Stimulated activated CD8-positive, alpha-beta memory T cell treated with anti-CD3 and anti-CD28 coated beads, Interleukin-2, amount 100 ng/mL, for 1 hour (primary cell): ENCODE results near the gene PTPRF.

Experiments
- DNase-seq, 2 donors: peaks; one replicate each; pipeline ENCODE4 v3.0.0-alpha.2; 2020; ENCODE audit warnings: low read depth in 2 of 2

The PTPRF gene

GRCh38 chr1:43582162-43582566, 51.5 kb downstream of the PTPRF start:
- DNase-seq, result peak in 1 of 2 donors; percentile 3

DNA sequence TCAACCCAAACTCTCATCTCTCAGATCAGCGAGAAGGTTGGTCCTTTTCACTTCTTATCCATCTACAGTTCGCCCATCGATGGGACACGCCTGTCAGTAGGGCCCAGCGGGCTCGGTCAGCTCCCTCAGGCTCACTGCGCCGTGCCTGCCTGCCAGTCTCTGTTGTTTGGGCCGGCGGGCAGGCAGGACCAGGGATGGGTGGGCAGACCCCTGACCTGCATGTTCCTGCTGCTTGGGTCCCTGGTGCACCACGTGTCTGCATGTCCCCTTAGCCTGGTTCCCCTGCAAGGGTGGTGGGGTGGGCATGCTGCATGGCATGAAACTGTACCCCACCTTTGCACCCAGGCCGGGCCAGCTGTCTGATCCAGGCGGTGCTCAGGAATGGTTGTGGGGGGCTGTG, 52.4 kb downstream of the PTPRF start:
- no peak for DNase-seq

GRCh38 chr1:43584204-43584603, 53.5 kb downstream of the PTPRF start:
- no peak for DNase-seq

DNA sequence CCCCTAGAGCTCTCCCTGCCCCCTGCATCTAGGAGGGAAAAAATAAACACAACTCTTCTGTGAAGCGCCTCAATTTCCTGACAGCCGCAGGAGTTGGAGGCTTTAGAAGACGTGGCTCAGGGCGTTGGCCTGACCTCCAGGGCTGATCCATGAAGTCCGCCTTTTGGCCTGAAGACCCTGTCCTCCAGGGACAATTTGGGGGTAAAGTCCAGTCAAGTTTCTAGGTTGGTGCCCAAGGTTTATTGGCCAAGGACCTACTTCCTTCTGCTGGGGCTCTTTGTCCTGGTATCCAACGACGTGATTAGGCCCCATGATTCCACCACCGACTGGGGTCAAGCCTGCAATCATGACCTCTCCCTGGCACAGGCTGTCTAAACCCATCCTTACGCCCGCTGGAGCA, 54.9 kb downstream of the PTPRF start:
- no peak for DNase-seq

- DNase-seq, result no peak
Observed at GRCh38 chr1:43586136-43586731, 55.6 kb downstream of the PTPRF start.

GRCh38 chr1:43587001-43587400, 56.3 kb downstream of the PTPRF start:
- no peak for DNase-seq

- DNase-seq, result no peak
Observed at GRCh38 chr1:43587594-43587993, 56.9 kb downstream of the PTPRF start.

- no peak for DNase-seq
Observed at GRCh38 chr1:43588592-43588991, 57.9 kb downstream of the PTPRF start.

DNA sequence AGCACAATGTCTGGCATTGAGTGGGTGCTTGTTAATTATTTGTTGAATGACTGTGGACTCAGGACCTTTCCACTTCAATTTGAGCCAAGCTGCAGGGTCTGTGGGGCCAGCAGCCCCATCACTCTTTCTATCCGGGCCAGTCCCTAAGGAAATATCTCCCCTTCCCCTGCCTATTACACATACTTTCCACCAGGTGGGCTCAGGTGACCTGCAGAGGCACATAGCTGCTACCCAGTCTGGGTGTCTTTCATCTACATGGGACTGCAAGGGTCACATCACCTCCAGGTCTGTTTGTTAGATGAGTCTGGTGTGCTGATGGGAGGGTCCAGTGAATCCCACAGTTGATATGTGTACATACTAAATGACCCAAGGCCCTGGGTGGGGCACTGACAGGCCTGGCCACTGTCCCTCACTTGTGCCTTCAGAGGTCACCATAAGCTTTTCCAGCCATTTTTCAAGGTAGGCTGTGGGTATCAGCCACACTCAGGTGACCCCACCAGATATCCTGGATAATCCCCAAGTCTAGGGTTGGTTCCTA, 59.8 kb downstream of the PTPRF start:
- DNase-seq, result no peak

GRCh38 chr1:43591181-43591580, 60.5 kb downstream of the PTPRF start:
- no peak for DNase-seq

DNA sequence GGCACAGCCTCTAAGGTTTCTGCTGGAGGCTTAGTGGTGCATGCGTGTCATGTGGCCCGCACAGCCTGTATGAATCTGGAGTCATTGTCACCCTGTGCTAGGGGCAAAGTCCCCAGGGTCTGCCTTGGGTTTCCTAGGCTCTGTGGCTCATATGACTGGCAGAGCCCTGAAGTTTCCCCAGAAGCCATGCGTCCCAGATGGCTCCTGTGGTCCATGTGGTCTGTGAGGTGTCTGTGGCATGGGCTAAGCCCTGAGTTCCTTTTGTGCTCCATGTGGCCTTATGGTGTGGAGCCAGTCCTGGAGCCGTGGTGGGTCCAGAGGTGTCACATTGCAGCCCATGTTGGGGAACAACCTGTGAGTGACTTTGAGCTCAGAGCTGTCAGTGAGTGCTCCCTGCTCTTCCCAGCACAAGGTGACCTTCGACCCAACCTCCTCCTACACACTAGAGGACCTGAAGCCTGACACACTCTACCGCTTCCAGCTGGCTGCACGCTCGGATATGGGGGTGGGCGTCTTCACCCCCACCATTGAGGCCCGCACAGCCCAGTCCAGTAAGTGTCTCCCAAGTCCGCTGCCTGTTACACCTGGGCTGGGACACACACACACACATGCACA, 61.5 kb downstream of the PTPRF start:
- DNase-seq, result no peak

GRCh38 chr1:43592974-43593683, 62.4 kb downstream of the PTPRF start:
- no peak for DNase-seq

DNA sequence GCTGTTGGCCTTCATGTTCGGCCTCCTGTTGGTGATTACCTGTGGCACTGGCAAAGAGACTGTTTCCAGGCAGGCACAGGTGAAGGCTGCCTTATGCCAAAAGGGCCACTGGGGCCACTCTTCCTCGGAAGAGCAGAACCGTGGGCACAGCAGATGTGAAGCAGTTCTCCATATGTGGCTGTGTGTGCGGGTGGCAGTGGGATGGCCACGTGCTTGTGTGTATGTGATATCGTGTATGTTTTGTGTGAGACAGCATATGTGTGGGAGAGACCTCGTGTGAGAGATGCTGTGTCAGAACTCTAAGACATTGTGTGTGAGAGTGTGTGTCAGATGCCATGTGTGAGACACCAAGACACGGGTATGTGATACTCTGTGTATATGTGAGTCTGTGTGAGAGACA, 65.9 kb downstream of the PTPRF start:
- no peak for DNase-seq

GRCh38 chr1:43597028-43597427, 66.3 kb downstream of the PTPRF start:
- DNase-seq, result no peak

- DNase-seq, result no peak
Observed at GRCh38 chr1:43597721-43598120, 67.0 kb downstream of the PTPRF start.

GRCh38 chr1:43598622-43599021, 67.9 kb downstream of the PTPRF start:
- no peak for DNase-seq

DNA sequence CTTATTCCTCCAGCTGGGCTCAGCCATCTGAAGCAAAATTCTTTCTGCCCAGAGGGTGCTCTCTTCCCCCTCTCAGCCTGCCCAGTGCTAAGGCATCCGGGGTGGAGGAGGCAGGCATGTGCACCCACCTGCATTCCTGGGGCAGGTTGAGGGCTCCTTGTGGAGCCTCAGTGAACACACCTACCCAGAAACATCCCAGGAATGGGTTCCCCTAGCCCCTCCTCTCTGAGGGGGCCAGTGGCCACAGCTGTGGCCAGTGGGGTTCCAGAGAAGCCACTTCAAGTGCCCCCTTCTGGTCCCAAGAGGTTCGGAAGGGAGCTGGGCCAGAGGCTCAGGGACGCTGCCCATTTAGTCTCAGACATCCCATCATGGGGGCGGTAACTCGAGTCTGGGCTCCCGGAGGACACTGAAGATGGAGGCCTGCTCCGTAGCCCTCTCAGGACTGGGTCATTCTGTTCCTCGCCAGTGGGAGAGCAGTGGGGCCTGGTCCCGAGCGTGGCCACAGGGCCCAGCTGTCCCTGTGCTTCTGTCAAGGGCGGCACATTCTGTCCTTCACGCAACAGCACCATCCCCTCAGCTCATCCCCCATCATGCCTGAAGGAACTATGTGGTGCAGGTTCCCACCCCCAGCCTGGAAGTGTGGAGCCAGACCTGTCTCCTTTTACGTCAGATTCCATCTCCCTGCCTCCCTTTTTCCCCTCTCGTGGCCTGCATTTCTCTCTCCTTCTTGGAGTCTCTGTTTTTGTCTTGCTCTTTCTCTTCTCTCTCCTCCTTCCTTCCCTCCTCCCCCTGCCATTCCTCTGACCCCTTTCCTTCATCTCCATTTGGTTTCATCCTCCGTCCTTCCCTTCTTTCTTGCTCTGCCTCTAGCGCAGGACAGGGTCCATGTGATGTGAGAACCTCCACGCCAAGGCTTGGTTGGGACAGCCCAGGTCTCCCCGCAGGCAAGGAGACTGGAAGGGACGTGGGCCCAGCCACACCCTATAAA, 69.6 kb downstream of the PTPRF start:
- DNase-seq, result no peak

DNA sequence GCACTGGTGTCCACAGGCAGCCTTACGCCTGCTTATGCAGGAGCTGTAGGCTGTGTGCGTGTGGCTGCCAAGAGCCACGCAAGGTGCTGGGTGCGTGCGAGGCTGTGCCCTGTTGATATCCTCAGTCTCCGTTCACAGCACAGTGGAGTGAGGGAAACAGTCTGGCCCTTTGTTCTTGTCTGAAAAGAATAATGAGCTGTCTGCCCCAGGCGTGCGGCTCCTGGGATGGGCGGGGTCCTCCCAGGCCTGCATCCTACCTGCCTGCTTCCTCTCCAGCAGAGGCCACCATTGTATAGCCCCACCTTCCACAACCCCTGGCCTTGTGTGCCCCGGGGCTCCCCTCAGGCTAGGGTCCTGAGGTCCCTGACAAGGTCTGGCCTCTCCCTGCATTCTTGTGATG, 72.3 kb downstream of the PTPRF start:
- DNase-seq, result no peak

GRCh38 chr1:43604192-43604591, 73.5 kb downstream of the PTPRF start:
- DNase-seq, result no peak

DNA sequence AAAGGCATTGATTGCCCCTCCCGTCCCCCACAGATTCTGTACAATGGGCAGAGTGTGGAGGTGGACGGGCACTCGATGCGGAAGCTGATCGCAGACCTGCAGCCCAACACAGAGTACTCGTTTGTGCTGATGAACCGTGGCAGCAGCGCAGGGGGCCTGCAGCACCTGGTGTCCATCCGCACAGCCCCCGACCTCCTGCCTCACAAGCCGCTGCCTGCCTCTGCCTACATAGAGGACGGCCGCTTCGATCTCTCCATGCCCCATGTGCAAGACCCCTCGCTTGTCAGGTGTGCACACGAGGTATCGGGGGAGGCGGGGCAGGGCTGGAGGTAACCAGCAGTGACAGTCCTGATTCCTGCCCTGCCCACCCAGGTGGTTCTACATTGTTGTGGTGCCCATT, 74.5 kb downstream of the PTPRF start:
- no peak for DNase-seq

GRCh38 chr1:43605766-43606165, 75.1 kb downstream of the PTPRF start:
- no peak for DNase-seq

- DNase-seq, result no peak
Observed at GRCh38 chr1:43606624-43607023, 75.9 kb downstream of the PTPRF start.
